OCI-LY7 (cell line): ENCODE measurements around the gene TFIP11. TPM values are rescaled to one million over a fixed set of nuclear protein-coding genes. Genes with fewer than 3 reads are reported as not detected.

Experiments used
- BruUV-seq: library from RNA; stranded (reverse); fragments of 400-500 nt; replicated peaks from 2 replicates; lab custom pipeline; 2021; lab: Mats Ljungman, UMichigan
- CTCF ChIA-PET: fragments of 300-600 bp; sonication (Branson Sonifier 250); formaldehyde crosslinking; loops from one replicate; lab custom pipeline; 2022; ENCODE audit warnings: antibody characterized with exemption; ENCODE audit not compliant: unreplicated experiment; lab: Charles Lee
- POLR2A ChIA-PET: fragments of 300-600 bp; sonication (Branson Sonifier 250); formaldehyde crosslinking; loops from one replicate; lab custom pipeline; 2022; ENCODE audit warnings: antibody characterized with exemption; lab: Charles Lee
- DNase-seq: peaks from one replicate; pipeline ENCODE4 v3.0.0-alpha.2; 2015; ENCODE audit warnings: low spot score
- H2AFZ ChIP-seq: fragments of 200-600 bp; sonication (generic), shearing (Covaris generic); 2 replicates; pipeline ENCODE4 v1.6.1; 2014; ENCODE audit warnings: mild to moderate bottlenecking, antibody characterized with exemption, low read length, moderate library complexity
- H3K27ac ChIP-seq: fragments of 200-600 bp; sonication (generic); 2 replicates; pipeline ENCODE4 v1.5.1; 2014; ENCODE audit warnings: mixed run types, low read depth, mild to moderate bottlenecking, moderate library complexity, low read length, inconsistent platforms; ENCODE audit not compliant: poor library complexity, severe bottlenecking
- H3K36me3 ChIP-seq: fragments of 200-600 bp; sonication (generic); 2 replicates; pipeline ENCODE4 v1.6.1; 2014; ENCODE audit warnings: mild to moderate bottlenecking, antibody characterized with exemption, low read length, moderate library complexity, mixed read lengths; ENCODE audit not compliant: insufficient read depth
- H3K4me1 ChIP-seq: fragments of 200-600 bp; sonication (generic); 2 replicates; pipeline ENCODE4 v1.5.1; 2014; ENCODE audit warnings: mild to moderate bottlenecking, low read length; ENCODE audit not compliant: insufficient read depth, poor library complexity, severe bottlenecking
- H3K4me2 ChIP-seq: fragments of 200-600 bp; sonication (generic); 2 replicates; pipeline ENCODE4 v1.6.1; 2014; ENCODE audit warnings: mild to moderate bottlenecking, low read length
- H3K4me3 ChIP-seq: fragments of 200-600 bp; sonication (generic); 2 replicates; pipeline ENCODE4 v1.5.1; 2014; ENCODE audit warnings: mild to moderate bottlenecking, low read depth, low read length; ENCODE audit not compliant: poor library complexity, severe bottlenecking
- H3K79me2 ChIP-seq: fragments of 200-600 bp; sonication (generic); 2 replicates; pipeline ENCODE4 v1.6.1; 2016; ENCODE audit warnings: low read depth, mild to moderate bottlenecking, low read length, moderate library complexity, mixed read lengths; ENCODE audit not compliant: insufficient read depth
- H3K9me2 ChIP-seq: fragments of 200-600 bp; sonication (generic); 2 replicates; pipeline ENCODE4 v1.6.1; 2016; ENCODE audit warnings: mild to moderate bottlenecking, low read length, mixed read lengths; ENCODE audit not compliant: insufficient read depth
- H3K9me3 ChIP-seq: fragments of 200-600 bp; sonication (generic); 2 replicates; pipeline ENCODE4 v1.6.1; 2014; ENCODE audit warnings: mild to moderate bottlenecking, mixed run types, low read length, mixed read lengths
- H4K20me1 ChIP-seq: fragments of 200-600 bp; sonication (generic); 2 replicates; pipeline ENCODE4 v1.6.1; 2014; ENCODE audit warnings: mild to moderate bottlenecking, antibody characterized with exemption, low read length, moderate library complexity, mixed read lengths; ENCODE audit not compliant: insufficient read depth
- EZH2phosphoT487 ChIP-seq: fragments of 200-600 bp; sonication (generic); IDR thresholded peaks from 2 replicates; pipeline ENCODE4 v1.6.1; 2018; ENCODE audit warnings: low read depth, borderline replicate concordance, mild to moderate bottlenecking, mixed run types, antibody characterized with exemption, low read length, moderate library complexity, mixed read lengths
- intact Hi-C: fragments of 100-400 bp; cut with micrococcal nuclease; formaldehyde crosslinking; loops from one replicate; pipeline ENCODE4 v1.10.0; 2022; ENCODE audit not compliant: unreplicated experiment
- total RNA-seq, 2 experiments: library from RNA; depleted of rRNA in 1 of 2; stranded (reverse); fragments of >200 nt in 1 of 2; shearing (Covaris generic) in 1 of 2; gene quantifications; 2 replicates each; pipeline ENCODE4 v1.2.3, GENCODE V29; 2014 to 2022
- TF ChIP-seq, protein P1 (sequence below): fragments of 200-600 bp; sonication (generic); conservative IDR thresholded peaks from 2 replicates; pipeline ENCODE4 v1.5.1; 2014; ENCODE audit warnings: mild to moderate bottlenecking, antibody characterized with exemption, low read length, moderate library complexity, mixed read lengths

The TFIP11 gene
- total RNA-seq, 2 experiments from 2014 or later: 45.2 to 54.5 TPM

DNA sequence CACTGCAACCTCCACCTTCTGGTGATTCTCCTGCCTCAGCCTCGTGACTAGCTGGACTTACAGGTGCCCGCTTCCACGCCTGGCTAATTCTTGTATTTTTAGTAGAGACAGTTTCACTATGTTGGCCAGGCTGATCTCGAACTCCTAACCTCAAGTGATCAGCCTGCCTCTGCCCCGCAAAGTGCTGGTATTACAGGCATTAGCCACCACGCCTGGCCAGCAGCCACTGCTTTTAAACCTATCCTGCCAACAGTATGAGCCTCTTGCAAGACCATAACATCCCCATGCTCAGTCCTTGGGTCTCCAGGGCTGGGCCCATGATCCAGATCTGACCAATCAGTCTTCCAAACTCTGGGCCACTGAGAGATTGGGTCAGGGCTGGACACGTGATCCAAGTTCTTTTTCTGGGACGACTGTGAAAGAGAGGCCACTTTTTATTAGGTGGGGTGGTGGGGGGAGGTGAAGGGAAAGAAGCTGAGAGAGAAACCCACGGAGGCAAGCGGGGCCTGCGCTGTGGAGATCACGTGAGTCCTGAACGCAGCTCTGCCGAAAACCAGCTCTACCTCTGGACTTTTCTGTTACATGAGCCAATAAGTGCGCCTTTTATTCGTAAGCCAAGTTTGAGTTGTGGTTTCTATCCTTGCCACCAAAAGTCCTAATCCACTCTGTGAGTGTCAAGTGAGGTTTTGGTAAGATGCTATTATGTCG, 65.3 kb downstream of the TFIP11 start:
- TF ChIP-seq, protein P1, sequence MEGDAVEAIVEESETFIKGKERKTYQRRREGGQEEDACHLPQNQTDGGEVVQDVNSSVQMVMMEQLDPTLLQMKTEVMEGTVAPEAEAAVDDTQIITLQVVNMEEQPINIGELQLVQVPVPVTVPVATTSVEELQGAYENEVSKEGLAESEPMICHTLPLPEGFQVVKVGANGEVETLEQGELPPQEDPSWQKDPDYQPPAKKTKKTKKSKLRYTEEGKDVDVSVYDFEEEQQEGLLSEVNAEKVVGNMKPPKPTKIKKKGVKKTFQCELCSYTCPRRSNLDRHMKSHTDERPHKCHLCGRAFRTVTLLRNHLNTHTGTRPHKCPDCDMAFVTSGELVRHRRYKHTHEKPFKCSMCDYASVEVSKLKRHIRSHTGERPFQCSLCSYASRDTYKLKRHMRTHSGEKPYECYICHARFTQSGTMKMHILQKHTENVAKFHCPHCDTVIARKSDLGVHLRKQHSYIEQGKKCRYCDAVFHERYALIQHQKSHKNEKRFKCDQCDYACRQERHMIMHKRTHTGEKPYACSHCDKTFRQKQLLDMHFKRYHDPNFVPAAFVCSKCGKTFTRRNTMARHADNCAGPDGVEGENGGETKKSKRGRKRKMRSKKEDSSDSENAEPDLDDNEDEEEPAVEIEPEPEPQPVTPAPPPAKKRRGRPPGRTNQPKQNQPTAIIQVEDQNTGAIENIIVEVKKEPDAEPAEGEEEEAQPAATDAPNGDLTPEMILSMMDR: no peak
- TF ChIP-seq EZH2phosphoT487: no peak

DNA sequence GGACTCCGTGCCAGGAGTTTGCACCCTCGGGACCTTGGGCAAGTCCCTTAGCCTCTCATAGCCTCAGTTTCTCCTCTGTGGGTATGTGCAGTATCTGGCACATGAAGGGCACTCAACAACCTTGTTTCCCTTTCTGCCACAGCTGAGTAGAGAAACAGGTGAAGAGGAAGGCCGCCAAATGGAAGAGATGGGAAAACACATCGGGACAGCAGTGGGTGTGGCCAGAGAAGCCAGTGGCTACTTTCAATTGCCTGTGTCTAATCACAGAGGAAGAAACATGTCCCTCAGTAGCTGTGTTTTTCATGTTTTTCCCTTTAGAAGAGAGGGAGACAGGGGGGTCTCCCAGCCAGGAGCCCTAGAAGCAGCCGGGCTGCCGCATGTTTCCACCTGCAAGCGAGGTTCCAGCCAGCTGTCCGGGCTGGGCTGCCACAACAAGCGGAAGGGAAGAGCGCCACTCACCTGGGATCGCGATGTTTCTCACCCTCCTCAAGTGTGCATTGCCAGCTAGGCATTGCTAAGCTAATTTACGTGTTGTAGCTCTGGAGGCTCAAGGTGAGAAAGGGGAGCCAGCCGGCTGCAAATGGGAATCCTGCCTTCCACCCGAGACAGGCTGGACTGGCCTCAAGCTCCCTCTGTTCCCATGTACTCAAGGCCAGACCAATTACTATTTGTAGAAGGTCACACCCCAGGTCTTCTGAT, 66.5 kb downstream of the TFIP11 start:
- POLR2A ChIA-PET: interaction anchor here (0.8 to 2.1 kb wide), 3 partner anchors 8 to 206 kb away, joined by 3 to 9 read pairs (median 3); no protein-coding TSS in a partner anchor
- no TSS peak for BruUV-seq

More for the DNA sequence above, 65.3 kb downstream of the TFIP11 start:
- BruUV-seq: no TSS peak
- Histone ChIP-seq H3K4me1 (no peaks in the 10 kb centered on the region), H3K9me2 (no peaks in the 10 kb centered on the region), H3K4me2 (no peak overlapping the region), H3K4me3 (no peak overlapping the region), H3K9me3 (no peaks in the 10 kb centered on the region), H3K27ac (no peak overlapping the region), H3K36me3 (peaks cover 22% of the 10 kb centered on the region), H2AFZ (no peak overlapping the region), H4K20me1 (no peaks in the 10 kb centered on the region), H3K79me2 (no peaks in the 10 kb centered on the region)
- intact Hi-C loops: no loop called here
- POLR2A ChIA-PET: interaction anchor here (2.1 kb wide), 1 partner anchor 9 kb away, joined by 9 read pairs; no protein-coding TSS in a partner anchor
- CTCF ChIA-PET: no interaction called here
- no peak for DNase-seq

More for the DNA sequence above, 66.5 kb downstream of the TFIP11 start:
- Histone ChIP-seq H4K20me1 (no peaks in the 10 kb centered on the region), H3K9me3 (no peaks in the 10 kb centered on the region), H3K4me3 (no peak overlapping the region), H3K4me1 (no peaks in the 10 kb centered on the region), H3K79me2 (no peaks in the 10 kb centered on the region), H3K9me2 (no peaks in the 10 kb centered on the region), H3K27ac (no peak overlapping the region), H3K36me3 (peaks cover 10% of the 10 kb centered on the region; the same call in 1 of the 2 replicates), H2AFZ (no peak overlapping the region), H3K4me2 (no peak overlapping the region)
- CTCF ChIA-PET: no interaction called here
- TF ChIP-seq, protein P1: no peak
- TF ChIP-seq EZH2phosphoT487: no peak
- intact Hi-C loops: no loop called here
- no peak for DNase-seq
